Measurements from ENCODE around the gene SORL1. TPM values are rescaled to one million over a fixed set of nuclear protein-coding genes. Genes with fewer than 3 reads are reported as not detected.

The SORL1 gene
- total RNA-seq, 4 donors from 2014 or later, result 3.0 to 12.3 (median 8.1) TPM

- TF ChIP-seq EP300 (IDR thresholded peaks at IDR 0.05), result no peak
- TF ChIP-seq CTCF (IDR thresholded peaks at IDR 0.05), result no peak
- TF ChIP-seq POLR2A (IDR thresholded peaks at IDR 0.05; ENCODE audit: low read depth), result no peak
- no peak for TF ChIP-seq POLR2AphosphoS5 (IDR thresholded peaks at IDR 0.05)
- DNase-seq (ENCODE audit: extremely low spot score), result no peak
- H3K9me3 ChIP-seq, result no peaks in the 10 kb centered on the region
- no peak overlapping the region for H3K27ac ChIP-seq (replicated peaks in 1 of 4)
- peaks cover 0 to 14% (median 4%) of the 10 kb centered on the region in 4 donors for H3K4me1 ChIP-seq
- H3K36me3 ChIP-seq, result no peaks in the 10 kb centered on the region
- intact Hi-C loops (cut with DNase I), result loop anchor here (10.0 kb wide), 1 partner anchor 115 kb away; no protein-coding TSS in a partner anchor
- no peaks in the 10 kb centered on the region for H3K27me3 ChIP-seq
- no peak overlapping the region for H3K4me3 ChIP-seq
These were observed 12.4 kb upstream of the SORL1 start for GRCh38 chr11:121439759-121440158.

GRCh38 chr11:121441521-121441920, 10.6 kb upstream of the SORL1 start:
- 75% methylated on average over 2 of the region's 2 CpGs for WGBS
- Histone ChIP-seq H3K4me1 (peaks cover 0 to 14% (median 4%) of the 10 kb centered on the region in 4 donors), H3K27ac (replicated peaks in 1 of 4) (no peak overlapping the region), H3K4me3 (no peak overlapping the region), H3K36me3 (no peaks in the 10 kb centered on the region), H3K9me3 (no peaks in the 10 kb centered on the region), H3K27me3 (no peaks in the 10 kb centered on the region)
- TF ChIP-seq CTCF (IDR thresholded peaks at IDR 0.05) (no peak), POLR2A (IDR thresholded peaks at IDR 0.05; ENCODE audit: low read depth) (no peak), EP300 (IDR thresholded peaks at IDR 0.05) (no peak)
- no peak for DNase-seq (ENCODE audit: extremely low spot score)
- intact Hi-C loops (cut with DNase I), result loop anchor here (10.0 kb wide), 1 partner anchor 117 kb away; no protein-coding TSS in a partner anchor

GRCh38 chr11:121443688-121444275, 8.3 kb upstream of the SORL1 start:
- intact Hi-C loops (cut with DNase I), result loop anchor here (10.0 kb wide), 1 partner anchor 119 kb away; no protein-coding TSS in a partner anchor

GRCh38 chr11:121444526-121444925, 7.6 kb upstream of the SORL1 start:
- Histone ChIP-seq H3K27ac (replicated peaks in 1 of 4) (no peak overlapping the region), H3K4me1 (peaks cover 0 to 9% (median 0%) of the 10 kb centered on the region in 4 donors), H3K36me3 (no peaks in the 10 kb centered on the region), H3K27me3 (no peaks in the 10 kb centered on the region), H3K9me3 (no peaks in the 10 kb centered on the region), H3K4me3 (no peak overlapping the region)
- intact Hi-C loops (cut with DNase I), result loop anchor here (10.0 kb wide), 1 partner anchor 120 kb away; no protein-coding TSS in a partner anchor
- TF ChIP-seq POLR2AphosphoS5 (IDR thresholded peaks at IDR 0.05) (no peak), EP300 (IDR thresholded peaks at IDR 0.05) (no peak), POLR2A (IDR thresholded peaks at IDR 0.05; ENCODE audit: low read depth) (no peak), CTCF (IDR thresholded peaks at IDR 0.05) (no peak)
- no peak for DNase-seq (ENCODE audit: extremely low spot score)
- 73% methylated on average over 3 of the region's 3 CpGs for WGBS

More at GRCh38 chr11:121443688-121444275, 8.3 kb upstream of the SORL1 start:
- no peaks in the 10 kb centered on the region for H3K27me3 ChIP-seq
- no peak for TF ChIP-seq CTCF (IDR thresholded peaks at IDR 0.05)
- no peak for TF ChIP-seq EP300 (IDR thresholded peaks at IDR 0.05)
- no peak for TF ChIP-seq POLR2A (IDR thresholded peaks at IDR 0.05; ENCODE audit: low read depth)
- TF ChIP-seq POLR2AphosphoS5 (IDR thresholded peaks at IDR 0.05), result no peak
- 93% methylated on average over 4 of the region's 4 CpGs for WGBS
- no peaks in the 10 kb centered on the region for H3K9me3 ChIP-seq
- H3K4me1 ChIP-seq, result peaks cover 0 to 14% (median 0%) of the 10 kb centered on the region in 4 donors
- H3K4me3 ChIP-seq, result no peak overlapping the region
- no peak overlapping the region for H3K27ac ChIP-seq (replicated peaks in 1 of 4)
- DNase-seq (ENCODE audit: extremely low spot score), result no peak
- H3K36me3 ChIP-seq, result no peaks in the 10 kb centered on the region
